Stomach (tissue), 9 donors: ENCODE results near the gene ABTB2. TPM values are rescaled to one million over a fixed set of nuclear protein-coding genes. Genes with fewer than 3 reads are reported as not detected.
A peak's percentile ranks its signal among the peaks of the same experiment; 100 is the strongest.

Experiments
- DNase-seq, 2 donors: peaks; one replicate each; pipeline versions ENCODE4 v3.0.0 to v3.0.0-alpha.2; 2013 to 2019
- H3K27ac ChIP-seq, 5 donors: fragments of 200-600 bp in 4 of 5; sonication (generic) in 4 of 5; one replicate each; pipeline ENCODE4 v1.5.1; 2013 to 2019; ENCODE audit warnings: mild to moderate bottlenecking in 1 of 5, moderate library complexity in 1 of 5
- H3K27me3 ChIP-seq, 3 donors: fragments of 200-600 bp; sonication (generic); one replicate each; pipeline ENCODE4 v1.5.1; 2017 to 2019; ENCODE audit warnings: mixed run types in 1 of 3
- H3K36me3 ChIP-seq, 4 donors: fragments of 200-600 bp; sonication (generic); 1 replicate in 3 of 4; 2 replicates in 1 of 4; pipeline ENCODE4 v1.5.1; 2016 to 2019
- H3K4me1 ChIP-seq, 4 donors: fragments of 200-600 bp; sonication (generic); one replicate each; pipeline ENCODE4 v1.5.1; 2016 to 2019
- H3K4me3 ChIP-seq, 4 donors: fragments of 200-600 bp; sonication (generic) in 3 of 4; one replicate each; pipeline ENCODE4 v1.5.1; 2016 to 2019; ENCODE audit warnings: mild to moderate bottlenecking in 1 of 4
- H3K9me3 ChIP-seq, 4 donors: fragments of 200-600 bp; sonication (generic); one replicate each; pipeline ENCODE4 v1.5.1; 2016 to 2019
- EP300 ChIP-seq: sonication (generic); formaldehyde crosslinking; IDR thresholded peaks from one replicate; pipeline ENCODE4 v1.6.1; 2017; ENCODE audit warnings: antibody characterized with exemption
- POLR2A ChIP-seq, 4 donors: fragments of 450-650 bp; IDR thresholded peaks; one replicate each; pipeline ENCODE4 v1.6.1; 2016; ENCODE audit warnings: antibody characterized with exemption in 4 of 4, control low read depth in 2 of 4, mild to moderate bottlenecking in 1 of 4, moderate library complexity in 1 of 4
- POLR2AphosphoS5 ChIP-seq, 3 donors: sonication (generic); formaldehyde crosslinking; IDR thresholded peaks; one replicate each; pipeline ENCODE4 v1.6.1; 2016; ENCODE audit warnings: antibody characterized with exemption in 3 of 3
- WGBS, 5 donors: extraction: QIAGEN DNeasy Blood & Tissue Kit in 3 of 5; methylation state at CpG; one replicate each; pipeline versions ENCODE4 v1.1.5 to v1.1.7; 2013 to 2018; 5-methylcytosine and 5-hydroxymethylcytosine counted together
- intact Hi-C: fragments of 100-400 bp; cut with DNase I; formaldehyde crosslinking; loops from one replicate; pipeline ENCODE4 v1.15.1; 2023; ENCODE audit warnings: low total_unique reads
- polyA plus RNA-seq, 3 donors: library from polyadenylated mRNA; stranded (reverse); fragments of 200-250 nt; gene quantifications; one replicate each; pipeline ENCODE4 v1.2.3, GENCODE V29; 2013
- total RNA-seq, 5 donors: library from RNA; depleted of rRNA; stranded (reverse); fragments of >200 nt; gene quantifications; one replicate each; pipeline versions ENCODE4 v1.1.0 to v1.2.3, GENCODE V29; 2014 to 2016
- TF ChIP-seq, protein P1 (sequence below), 7 experiments: fragments of 450-650 bp in 4 of 7; fragments of 200-600 bp in 3 of 7; sonication (generic) in 3 of 7; IDR thresholded peaks; one replicate each; pipeline ENCODE4 v1.5.1; 2016 to 2019; ENCODE audit warnings: antibody characterized with exemption in 7 of 7, control low read depth in 2 of 7, mild to moderate bottlenecking in 1 of 7
- donor health status: healthy with polysubstance abuse.
- donor health status: Bipolar disorder and iron deficiency.
- donor health status: healthy.

Gene ABTB2
- total and polyA plus RNA-seq, 8 donors = 0.58 to 12.7 (median 2.2) TPM

DNA sequence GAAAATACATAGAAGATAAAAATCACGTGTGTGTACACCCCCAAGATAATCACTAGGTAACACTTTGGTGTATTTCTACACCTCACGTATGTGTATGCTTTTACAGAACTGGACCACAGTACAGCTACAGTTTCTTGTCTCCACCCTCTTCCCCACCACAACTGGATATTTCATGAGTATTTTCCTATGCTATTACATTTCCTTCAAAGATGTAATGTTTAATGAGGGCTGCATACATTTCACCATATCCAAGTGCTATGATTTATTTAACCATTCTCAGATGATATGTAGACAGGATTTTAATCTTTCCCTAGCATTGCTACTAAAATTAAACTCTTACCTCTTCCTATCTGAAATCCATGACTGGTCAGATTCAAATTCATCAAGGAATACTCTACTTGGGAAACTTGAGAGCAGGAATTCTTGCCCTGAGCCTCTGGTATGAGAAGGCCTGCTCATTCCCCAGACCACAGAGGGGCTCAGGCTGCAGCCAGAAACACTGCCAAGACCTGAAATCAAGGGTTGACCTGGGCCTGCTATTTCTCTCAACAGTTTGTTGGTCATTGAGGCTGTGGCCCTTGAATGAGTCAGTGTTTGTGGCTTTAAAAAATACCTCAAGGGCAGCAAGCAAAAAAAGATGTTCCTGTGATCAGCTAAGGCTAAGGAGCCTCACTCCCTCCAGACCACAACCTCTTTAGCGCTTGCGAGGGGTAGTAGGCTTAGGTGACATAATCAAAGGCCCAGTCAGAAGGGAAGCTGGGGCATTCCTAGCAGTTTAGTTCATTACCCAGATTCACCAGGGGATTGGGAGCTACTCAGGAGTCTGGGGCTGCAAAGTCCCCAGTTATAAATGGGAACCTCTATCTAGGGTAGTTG, 55.5 kb downstream of the ABTB2 start:
- H3K4me3 ChIP-seq = no peak overlapping the region
- intact Hi-C loops = no loop called here
- no peaks in the 10 kb centered on the region for H3K36me3 ChIP-seq
- no peak for DNase-seq
- no peaks in the 10 kb centered on the region for H3K27me3 ChIP-seq
- TF ChIP-seq POLR2AphosphoS5 (IDR thresholded peaks at IDR 0.05) (no peak), POLR2A (IDR thresholded peaks at IDR 0.05) (no peak), EP300 (no peak)
- TF ChIP-seq, protein P1, sequence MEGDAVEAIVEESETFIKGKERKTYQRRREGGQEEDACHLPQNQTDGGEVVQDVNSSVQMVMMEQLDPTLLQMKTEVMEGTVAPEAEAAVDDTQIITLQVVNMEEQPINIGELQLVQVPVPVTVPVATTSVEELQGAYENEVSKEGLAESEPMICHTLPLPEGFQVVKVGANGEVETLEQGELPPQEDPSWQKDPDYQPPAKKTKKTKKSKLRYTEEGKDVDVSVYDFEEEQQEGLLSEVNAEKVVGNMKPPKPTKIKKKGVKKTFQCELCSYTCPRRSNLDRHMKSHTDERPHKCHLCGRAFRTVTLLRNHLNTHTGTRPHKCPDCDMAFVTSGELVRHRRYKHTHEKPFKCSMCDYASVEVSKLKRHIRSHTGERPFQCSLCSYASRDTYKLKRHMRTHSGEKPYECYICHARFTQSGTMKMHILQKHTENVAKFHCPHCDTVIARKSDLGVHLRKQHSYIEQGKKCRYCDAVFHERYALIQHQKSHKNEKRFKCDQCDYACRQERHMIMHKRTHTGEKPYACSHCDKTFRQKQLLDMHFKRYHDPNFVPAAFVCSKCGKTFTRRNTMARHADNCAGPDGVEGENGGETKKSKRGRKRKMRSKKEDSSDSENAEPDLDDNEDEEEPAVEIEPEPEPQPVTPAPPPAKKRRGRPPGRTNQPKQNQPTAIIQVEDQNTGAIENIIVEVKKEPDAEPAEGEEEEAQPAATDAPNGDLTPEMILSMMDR (IDR thresholded peaks at IDR 0.05) = no peak
- peak overlapping the region in 1 of 5 donors; percentile 7 for H3K27ac ChIP-seq
- no peaks in the 10 kb centered on the region for H3K9me3 ChIP-seq
- 55 to 74% (median 62%) methylated on average over 4 of the region's 4 CpGs for WGBS, 5 donors
- H3K4me1 ChIP-seq = peaks cover 0 to 28% (median 3%) of the 10 kb centered on the region in 4 donors

DNA sequence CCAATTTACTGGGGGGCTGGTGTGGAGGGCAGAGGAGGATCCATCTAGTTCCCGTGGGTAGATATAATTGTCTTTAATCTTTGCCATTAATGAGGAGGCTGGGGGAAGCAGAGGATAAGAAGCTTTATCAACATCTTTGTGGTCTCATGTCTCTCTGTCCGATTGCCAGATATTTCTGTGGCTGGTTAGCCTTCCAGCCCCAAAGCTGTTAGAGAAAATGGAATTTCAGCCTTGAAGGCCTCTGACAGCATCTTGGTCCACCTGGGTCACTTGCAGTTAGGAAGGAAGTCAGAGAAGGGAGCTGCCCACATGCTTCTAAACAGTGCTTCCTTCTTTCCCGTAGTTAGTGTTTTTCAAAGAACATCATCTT, 56.9 kb downstream of the ABTB2 start:
- Histone ChIP-seq H3K27me3 (no peaks in the 10 kb centered on the region), H3K4me3 (no peak overlapping the region), H3K36me3 (no peaks in the 10 kb centered on the region), H3K4me1 (peaks cover 0 to 28% (median 3%) of the 10 kb centered on the region in 4 donors), H3K9me3 (no peaks in the 10 kb centered on the region), H3K27ac (no peak overlapping the region)
- WGBS, 5 donors = 46 to 71% (median 67%) methylated on average over 3 of the region's 3 CpGs
- TF ChIP-seq, protein P1 (IDR thresholded peaks at IDR 0.05) = no peak
- TF ChIP-seq POLR2AphosphoS5 (IDR thresholded peaks at IDR 0.05) (no peak), POLR2A (IDR thresholded peaks at IDR 0.05) (no peak), EP300 (no peak)
- intact Hi-C loops = no loop called here
- no peak for DNase-seq

DNA sequence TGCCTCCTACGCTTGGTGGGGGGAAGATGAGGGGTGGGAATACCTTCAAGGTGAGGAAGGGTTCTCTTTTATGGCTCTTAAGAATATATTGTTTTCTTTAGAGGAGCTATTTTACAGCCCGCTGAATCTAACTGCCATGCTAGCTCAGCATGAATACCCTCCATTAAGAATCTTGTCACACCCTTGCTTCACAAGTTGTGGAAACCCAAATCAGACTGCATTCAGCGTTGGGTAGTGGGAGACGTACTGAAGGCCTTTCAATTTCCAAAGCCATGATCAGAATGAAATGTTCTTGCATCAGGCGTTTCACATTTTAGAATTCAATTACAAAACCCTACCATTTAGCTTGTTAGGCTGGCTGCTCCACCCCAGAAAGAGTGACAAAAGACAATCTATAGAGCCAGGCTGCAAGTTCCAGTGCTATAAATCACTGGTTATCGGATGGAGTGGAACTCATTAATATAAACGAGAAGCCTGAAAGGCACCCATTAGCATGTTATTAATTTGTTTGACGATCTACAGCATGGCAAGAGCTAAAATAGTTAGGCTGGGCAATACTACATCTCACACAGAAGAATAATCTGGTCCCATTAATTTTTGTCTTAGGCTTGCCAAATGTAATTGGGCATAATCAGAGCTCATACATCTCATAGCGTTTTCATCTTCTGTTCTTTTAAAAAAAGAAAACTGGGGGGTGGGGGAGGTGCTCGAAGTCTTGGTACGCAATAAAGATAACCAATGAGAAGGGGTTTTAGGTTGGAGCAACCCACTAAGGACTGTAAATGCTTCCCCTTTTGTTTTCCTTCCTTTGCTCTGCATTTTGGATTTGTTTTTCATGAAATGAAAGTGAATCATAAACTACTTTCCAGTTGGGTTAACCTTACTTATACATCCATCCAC, 57.5 kb downstream of the ABTB2 start:
- intact Hi-C loops = no loop called here
- Histone ChIP-seq H3K4me1 (peaks cover 0 to 28% (median 3%) of the 10 kb centered on the region in 4 donors), H3K27me3 (no peaks in the 10 kb centered on the region), H3K9me3 (no peaks in the 10 kb centered on the region), H3K36me3 (no peaks in the 10 kb centered on the region), H3K4me3 (no peak overlapping the region), H3K27ac (no peak overlapping the region)
- no peak for DNase-seq
- TF ChIP-seq POLR2A (IDR thresholded peaks at IDR 0.05) (no peak), POLR2AphosphoS5 (IDR thresholded peaks at IDR 0.05) (no peak), EP300 (no peak)
- TF ChIP-seq, protein P1 (IDR thresholded peaks at IDR 0.05) = no peak
- WGBS, 5 donors = 84 to 92% (median 88%) methylated on average over 11 of the region's 11 CpGs

DNA sequence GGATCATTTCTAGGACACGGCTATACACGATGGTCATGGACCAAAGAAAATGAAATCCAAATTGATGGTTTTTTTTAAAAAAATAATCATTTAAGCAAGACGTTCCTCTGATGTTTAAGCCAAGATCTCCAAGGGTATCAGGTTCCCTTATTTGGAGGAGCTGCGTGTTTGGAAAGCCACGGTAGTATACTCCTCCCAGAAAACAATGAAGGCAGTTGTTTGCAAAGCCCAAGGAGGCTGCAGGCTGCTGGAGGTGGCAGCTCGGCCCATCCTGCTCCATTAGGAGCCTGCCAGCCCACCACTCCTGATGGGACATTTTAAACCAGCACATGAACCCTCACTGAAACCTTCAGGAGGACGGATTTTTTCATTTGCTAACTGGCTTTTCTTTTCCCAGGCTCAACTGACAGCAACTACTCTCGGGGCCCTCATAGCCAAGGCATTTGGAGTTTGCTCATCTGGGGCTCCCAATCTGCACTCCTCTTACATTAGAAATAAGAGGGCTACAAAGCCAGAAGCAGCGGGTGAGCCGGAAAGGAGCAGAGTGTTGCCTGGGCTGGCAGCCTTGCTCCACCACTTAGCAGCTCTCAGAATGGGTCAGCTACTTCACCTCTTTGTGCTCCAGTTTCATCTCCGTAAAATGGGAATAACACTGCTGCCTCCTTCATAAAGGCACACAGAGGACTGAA, 58.4 kb downstream of the ABTB2 start:
- DNase-seq = no peak
- TF ChIP-seq POLR2A (IDR thresholded peaks at IDR 0.05) (no peak), EP300 (no peak), POLR2AphosphoS5 (IDR thresholded peaks at IDR 0.05) (no peak)
- TF ChIP-seq, protein P1 (IDR thresholded peaks at IDR 0.05) = no peak
- no peaks in the 10 kb centered on the region for H3K27me3 ChIP-seq
- intact Hi-C loops = no loop called here
- H3K9me3 ChIP-seq = no peaks in the 10 kb centered on the region
- no peak overlapping the region for H3K27ac ChIP-seq
- no peaks in the 10 kb centered on the region for H3K36me3 ChIP-seq
- WGBS, 5 donors = 67 to 82% (median 72%) methylated on average over 11 of the region's 11 CpGs
- H3K4me3 ChIP-seq = no peak overlapping the region
- H3K4me1 ChIP-seq = peaks cover 0 to 28% (median 3%) of the 10 kb centered on the region in 4 donors
